DMS 273 (cell line): Measurements from ENCODE around the gene TFDP2.
"Not testable (repeated sequence)": the region's sequence is repeated elsewhere in the genome, so short reads cannot be mapped to it uniquely, and the experiment has no call there.

Experiments
- DNase-seq: peaks from one replicate; lab custom pipeline; 2025; ENCODE audit not compliant: unreplicated experiment; lab: John Stamatoyannopoulos, UW

TFDP2 gene

DNA sequence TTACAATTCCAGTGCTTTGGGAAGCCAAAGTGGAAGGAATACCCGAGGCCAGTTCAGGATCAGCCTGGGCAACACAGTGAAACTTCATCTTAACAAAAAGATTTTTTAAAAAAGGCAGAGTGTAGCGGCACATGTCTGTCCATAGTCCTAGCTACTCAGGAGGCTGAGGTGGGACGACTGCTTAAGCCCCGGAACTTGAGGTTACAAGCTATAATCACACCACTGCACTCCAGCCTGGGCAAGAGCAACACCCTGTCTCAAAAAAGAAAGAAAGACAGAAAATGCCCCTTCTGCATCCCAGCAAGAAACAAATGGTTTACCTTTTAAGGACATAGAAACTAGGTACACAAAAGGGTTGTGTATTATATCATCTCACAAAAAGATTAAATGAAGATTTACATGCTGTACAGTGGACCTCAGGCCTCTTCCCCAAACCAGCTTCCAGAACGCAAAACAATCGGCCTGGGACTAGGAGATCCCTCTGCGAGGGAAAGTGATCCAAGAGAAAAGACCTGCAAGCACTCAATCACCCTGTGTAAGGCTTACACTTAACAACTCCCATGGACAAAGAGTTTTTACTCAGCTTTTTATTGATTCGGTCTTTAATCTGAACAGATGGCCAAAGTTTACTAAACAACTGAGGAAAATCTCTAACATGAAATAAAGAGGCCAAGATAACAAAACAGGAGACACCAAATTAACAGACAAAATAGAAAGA is 21.2 kb downstream of the TFDP2 start:
- peak; percentile 44 for DNase-seq

DNA sequence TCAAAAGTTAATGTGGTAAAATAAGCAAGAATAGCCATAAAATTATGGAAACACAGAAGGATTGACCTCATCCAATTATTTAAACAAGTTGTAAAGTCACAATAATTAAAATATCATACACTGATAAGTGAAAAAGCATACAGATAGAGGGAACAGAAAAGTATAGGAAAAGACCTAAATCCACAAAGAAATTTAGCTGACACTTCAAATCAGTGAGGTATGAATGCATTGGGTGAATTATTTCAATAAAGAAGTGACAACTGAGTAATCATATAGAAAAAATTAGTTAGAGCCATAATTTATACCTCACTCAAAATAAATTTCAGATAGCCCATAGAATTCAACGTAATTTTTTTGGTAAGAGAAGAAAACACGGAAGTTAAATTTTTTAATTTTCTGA is 25.1 kb downstream of the TFDP2 start:
- DNase-seq, result no peak

DNA sequence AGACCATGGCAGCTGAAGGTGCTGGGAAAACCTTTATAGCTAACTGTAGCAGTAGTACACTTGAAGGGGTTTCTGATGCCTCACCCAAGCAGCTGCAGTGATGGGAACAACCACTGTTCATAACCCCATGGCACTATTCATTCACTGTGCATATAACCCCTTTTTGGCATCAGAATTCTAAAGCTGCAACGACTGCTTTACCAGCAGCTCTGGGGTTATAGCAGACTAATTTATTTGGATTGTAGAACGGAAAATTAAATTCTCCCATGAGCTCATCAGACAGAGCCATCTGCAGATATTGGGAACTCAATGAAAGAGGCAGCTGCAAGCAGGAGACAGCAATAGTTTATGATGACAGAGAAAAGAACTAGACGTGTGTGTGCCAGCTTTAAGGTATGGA is 28.6 kb downstream of the TFDP2 start:
- peak; percentile 71 for DNase-seq

DNA sequence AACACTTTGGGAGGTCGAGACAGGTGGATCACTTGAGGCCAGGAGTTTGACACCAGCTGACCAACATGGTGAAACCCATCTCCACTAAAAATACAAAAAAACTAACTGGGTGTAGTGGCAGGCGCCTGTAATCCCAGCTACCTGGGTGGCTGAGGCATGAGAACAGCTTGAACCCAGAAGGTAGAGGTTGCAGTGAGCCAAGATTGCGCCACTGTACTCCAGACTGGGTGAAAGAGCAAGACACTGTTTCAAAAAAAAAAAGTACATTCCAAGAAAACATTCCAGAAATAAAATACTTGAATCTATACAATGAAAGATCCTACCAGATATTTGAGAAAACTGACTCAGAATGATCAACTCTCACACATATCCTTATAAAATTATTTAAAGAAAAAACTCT is 30.4 kb downstream of the TFDP2 start:
- DNase-seq, result no peak

DNA sequence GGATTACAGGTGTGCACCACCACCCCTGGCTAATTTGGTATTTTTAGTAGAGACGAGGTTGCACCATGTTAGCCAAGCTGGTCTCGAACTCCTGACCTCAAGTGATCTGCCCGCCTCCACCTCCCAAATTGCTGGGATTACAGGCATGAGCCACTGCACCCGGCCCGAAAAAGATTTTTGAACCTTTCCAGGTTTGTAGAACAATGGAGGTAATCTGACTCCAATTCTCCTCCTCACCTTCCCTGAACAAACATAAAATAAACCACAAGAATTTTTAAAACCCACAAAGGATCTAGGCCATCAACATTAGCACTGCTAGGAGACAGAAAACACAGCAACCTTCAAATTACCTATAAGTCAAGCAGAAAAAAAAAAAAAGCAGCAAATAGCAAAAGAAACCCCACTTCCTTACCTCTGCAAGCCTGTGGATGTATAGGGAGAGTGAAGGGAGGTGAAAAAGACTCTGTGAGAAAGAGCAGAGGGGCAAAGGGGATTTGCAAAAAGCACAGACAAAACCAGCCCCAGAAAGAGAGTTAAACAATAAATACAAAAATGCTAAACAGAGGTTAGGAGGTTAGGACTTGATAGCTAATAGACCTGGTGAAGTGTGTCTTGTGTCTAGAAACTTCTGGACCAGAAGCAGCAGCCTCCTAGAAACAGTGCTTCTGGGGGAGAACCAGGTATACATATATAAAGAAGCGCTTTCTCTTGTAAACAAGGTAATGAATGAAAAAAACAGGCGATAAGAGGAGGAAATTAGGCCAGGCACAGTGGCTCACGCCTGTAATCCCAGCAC is 32.1 kb downstream of the TFDP2 start:
- DNase-seq, result no peak

DNA sequence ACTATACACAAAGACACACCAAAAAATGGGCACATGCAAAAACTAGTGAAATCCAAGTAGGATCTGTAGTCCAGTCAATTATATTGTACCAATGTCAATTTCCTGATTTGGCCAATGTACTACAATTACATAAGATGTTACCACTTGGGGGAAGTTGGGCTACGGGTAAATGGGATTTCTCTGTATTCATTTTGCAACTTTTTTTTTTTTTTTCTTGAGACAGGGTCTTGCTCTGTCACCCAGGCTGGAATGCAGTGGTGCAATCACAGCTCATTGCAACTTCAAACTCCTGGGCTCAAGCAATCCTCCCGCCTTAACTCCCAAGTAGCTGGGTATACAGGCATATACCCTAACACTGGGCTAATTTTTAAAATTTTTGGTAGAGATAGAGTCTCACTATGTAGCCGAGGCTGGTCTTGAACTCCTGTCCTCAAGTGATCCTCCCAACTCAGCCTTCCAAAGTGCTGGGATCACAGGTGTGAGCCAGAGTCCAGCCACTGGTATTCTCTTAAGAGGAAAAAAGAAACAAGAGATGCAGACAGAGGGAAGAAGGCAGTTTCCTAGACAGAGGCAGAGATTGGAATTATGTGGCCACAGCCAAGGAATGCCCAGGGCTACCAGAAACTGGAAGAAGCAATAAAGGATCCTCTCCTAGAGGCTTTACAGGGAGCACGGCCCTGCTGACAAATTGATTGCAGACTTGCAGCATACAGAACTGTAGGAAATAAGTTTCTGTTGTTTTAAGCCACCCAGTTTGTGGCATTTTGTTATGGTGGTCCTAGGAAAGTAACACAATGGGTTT is 33.3 kb downstream of the TFDP2 start:
- DNase-seq, result no peak

DNA sequence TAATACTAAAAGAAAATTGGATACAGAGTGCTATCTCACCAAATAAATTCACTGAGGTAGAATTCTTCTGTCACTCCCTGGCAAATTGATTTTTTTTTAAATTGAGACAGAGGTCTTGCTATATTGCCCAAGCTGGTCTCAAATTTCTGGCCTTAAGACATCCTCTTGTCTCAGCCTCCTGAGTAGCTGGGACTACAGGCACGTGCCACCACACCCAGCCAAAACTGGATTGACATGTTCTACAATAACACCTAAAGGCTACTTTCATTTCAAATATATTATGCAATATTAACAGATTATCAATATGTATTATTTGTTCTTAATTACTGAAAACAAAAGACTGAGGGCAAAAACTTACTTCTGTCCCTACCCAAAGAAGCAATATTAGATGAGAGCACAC is 36.7 kb downstream of the TFDP2 start:
- no peak for DNase-seq

DNA sequence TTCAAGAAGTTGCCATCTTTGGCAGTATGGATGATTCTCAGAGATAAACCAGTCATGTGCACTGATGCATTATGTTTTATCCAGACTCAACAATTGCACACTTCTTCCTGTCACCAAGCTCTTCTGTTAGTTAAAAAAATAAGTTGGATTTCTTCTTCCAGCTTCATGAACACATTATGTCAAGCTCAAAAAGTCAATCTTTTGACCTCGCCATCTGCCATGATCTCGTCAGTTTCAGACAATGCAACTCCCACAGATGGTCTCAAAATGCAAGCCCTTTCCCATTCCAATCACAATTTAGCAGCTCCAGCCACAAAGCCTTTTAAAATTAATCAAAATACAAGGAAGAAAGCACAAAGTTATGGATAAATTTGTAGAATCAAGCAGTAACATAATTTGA is 42.8 kb downstream of the TFDP2 start:
- peak; percentile 94 for DNase-seq

DNA sequence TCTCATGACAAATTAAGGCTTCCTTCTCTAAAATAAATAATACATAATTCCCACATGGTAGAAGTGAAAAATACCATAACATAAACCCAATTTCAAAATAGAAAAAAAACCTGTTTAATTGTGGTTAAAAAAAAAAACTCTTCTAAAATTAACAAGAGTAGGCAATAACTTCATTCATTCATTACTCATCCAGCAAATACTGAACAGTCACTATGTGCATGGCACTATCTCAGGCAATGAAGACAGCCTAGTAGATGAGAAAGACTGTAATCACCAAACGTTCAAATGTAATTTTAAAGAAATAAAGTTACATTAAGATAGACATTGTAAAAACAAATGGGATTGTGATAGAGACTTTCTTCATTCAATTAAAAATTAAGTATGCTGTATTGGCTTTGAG is 43.4 kb downstream of the TFDP2 start:
- no peak for DNase-seq

DNA sequence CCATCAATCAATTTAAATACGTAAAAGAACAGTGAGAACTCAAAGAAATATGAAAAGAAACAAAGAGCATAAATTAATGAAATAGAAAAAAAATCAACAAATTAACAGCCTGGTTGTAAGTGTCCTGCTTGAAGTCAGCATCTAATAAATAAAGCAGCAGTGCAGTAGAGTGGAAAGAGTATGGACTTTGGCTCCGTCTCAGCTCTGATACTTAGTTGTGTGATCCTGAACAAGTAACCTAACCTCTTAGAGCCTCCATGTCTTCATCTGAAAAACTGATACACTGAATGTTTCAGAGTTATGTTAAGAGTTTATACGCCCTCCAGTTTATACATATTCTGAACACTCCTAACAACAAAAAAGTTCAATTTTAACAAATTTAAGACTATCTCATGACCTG is 44.6 kb downstream of the TFDP2 start:
- DNase-seq, result peak; percentile 61

DNA sequence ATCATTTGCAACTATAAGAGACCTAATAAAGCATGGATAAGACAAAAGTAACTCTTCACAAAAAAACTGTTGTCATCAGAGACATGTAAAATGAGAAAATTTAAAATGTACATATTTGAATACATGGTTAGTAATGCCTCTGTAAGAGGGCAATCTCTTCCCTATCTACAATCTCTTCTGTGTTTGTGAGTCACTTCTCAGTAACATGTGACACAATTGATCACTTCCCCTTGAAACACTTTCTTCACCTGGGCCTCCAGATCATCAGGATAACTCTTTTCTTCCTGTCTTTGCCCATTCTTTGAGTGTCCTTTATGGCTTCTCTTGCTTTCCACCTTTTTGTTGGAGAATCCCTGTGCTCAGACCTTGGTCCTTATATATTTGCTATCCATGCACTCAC is 50.4 kb downstream of the TFDP2 start:
- DNase-seq, result no peak

DNA sequence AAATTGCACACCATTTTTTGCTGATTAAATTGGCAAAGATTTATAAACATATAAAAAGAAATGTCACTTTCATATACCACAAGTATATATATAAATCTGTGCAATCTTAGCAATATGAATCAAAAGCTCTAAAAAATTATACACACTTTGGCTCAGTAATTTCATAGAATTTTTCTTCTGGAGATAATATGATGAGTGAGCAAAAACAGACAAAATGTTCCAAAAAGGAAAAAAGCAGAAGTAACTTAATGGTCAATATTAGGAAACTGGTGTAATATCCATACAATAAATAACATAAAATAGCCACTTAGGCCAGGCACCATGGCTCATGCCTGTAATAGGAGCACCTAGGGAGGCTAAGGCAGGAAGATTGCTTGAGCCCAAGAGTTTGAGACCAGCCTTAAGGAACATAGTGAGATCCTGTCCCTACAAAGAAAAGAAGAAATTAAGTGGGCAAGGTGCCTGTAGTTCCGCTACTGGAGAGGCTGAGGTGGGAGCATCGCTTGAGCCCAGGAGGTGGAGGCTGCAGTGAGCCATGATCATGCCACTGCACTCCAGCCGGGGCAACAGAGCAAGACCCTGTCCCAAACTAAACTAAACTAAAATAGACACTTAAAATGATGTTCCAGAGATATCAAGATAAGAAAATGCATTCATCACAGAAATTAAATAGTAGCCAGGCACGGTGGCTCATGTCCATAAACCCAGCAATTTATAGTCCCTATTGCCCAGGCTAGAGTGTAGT is 52.1 kb downstream of the TFDP2 start:
- DNase-seq, result no peak

DNA sequence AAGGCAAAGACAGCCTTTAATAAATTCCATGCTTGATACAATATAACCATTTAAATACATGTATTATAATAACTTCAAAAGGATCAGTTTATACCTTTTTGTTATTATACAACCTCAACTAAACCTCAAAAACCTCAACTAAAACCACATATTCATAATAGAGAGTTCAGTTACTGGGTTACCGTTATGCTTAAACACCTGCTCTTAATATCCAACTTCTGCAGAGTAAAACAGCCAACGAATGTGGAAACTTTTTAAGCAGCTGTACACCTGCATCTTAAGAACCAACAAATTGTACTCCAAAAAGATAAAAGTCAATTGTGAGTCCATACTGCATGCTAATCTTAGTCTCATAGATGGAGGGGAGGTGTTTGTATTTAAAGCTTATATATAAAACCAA is 53.5 kb downstream of the TFDP2 start:
- no peak for DNase-seq

DNA sequence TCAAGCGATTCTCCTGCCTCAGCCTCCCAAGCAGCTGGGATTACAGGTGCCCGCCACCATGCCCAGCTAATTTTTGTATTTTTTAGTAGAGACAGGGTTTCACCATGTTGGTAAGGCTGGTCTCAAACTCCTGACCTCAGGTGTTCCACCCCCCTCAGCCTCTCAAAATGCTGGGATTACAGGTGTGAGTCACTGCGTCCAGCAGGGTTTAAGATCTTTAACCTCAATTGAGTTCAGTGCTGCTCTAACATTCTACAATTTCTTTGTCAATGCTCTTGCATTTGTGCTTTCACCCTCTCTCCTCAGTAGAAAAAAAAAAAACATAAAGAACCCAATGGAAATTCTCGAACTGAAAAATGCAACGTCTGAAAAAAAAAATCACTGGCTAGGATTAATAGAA is 60.4 kb downstream of the TFDP2 start:
- DNase-seq, result not testable (repeated sequence)

DNA sequence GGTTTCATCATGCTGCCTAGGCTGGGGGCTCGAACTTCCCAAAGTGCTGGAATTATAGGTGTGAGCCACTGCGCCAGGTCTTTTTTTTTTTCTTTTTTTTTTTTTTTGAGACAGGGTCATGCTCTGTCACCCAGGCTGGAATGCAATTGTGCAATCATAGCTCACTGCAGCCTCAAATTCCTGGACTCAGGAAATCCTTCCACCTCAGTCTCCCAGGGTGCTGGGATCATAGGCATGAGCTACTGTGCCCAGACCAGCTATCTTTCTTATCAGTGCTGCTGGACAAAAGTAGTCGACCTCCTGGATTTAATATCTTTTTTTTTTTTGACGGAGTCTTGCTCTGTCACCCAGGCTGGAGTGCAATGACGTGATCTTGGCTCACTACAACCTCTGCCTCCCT is 60.8 kb downstream of the TFDP2 start:
- no peak for DNase-seq

DNA sequence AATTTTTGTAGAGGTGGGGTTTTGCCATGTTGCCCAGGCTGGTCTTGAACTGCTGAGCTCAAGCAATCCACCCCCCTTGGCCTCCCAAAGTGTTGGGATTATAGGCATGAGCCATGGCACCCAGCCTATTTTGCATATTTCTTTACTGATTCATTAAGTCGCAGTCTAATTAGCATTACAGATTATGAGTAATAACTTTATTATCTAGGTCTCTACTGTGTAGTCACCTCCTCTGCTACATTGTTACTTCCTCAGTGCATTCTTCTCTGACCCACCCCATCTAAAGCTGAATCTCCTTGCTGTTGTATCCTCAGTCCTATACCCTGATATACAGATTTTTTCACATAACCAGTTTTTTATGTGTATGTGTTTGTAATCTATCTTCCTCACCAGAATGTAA is 61.7 kb downstream of the TFDP2 start:
- DNase-seq, result no peak

DNA sequence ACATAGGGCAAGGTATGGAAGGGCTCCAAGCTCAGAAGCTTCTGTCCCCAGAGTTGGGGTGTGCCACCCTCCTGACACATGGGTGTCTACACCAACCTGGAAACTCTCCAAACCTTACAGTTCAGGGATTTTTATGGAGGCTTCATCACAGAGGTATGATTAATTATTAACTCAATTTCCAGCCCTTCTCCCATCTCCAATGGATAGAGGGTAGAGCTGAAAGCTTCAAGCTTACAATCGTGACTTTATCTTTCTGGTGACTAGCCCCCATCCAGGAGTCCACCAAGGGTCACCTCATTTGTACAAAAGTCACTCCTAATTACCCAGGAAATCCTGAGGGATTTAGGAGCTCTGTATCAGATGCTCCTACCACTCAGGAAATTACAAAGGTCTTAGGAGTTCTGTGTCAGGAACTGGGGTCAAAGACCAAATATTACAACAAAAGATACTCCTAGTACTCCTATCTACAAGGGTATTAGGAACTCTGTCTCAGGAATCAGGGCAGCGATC is 62.7 kb downstream of the TFDP2 start:
- no peak for DNase-seq

DNA sequence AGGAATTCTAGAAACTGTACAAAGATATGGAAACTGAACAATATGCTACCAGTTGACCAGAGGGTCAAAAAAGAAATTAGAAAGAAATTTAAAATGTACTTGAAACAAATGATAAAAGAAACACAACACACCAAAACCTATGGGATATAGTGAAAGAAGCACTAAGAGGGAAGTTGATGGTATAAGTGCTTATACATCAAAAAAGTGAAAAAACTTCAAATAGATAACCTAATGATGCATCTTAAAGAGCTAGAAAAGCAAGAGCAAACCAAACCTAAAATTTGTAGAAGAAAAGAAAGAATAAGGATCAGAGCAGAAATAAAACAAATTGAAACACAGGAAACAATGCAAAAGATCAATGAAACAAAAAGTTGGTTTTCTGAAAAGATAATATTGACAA is 68.2 kb downstream of the TFDP2 start:
- no peak for DNase-seq

DNA sequence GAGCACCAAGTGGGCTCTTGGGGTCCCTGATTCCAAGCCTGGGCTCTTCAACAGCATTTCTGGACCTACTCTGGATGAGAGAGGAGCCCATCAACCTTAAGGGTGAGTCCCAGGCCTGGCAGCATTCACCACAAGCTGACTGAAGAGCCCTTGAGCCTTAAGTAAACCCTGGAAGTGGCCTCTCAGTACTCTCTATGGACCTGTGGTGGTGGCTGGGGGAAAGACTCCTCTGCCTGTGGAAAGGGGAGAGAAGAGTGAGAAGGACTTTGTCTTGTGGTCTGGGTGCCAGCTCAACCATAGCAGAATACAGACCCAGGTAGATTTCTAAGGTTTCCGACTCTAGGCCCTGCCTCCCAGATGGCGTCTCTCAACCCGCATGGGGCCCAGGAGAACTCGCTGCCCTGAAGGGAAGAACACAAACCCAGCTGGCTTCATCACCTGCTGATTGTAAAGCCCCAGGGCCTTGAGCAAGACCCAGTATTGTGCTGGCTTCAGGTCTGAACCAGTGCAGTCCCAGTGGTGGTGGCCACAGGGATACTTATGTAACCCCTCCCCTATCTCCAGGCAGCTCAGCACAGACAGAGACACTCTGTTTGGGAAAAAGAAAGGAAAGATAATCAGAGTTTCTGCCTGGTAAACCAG is 71.4 kb downstream of the TFDP2 start:
- no peak for DNase-seq

DNA sequence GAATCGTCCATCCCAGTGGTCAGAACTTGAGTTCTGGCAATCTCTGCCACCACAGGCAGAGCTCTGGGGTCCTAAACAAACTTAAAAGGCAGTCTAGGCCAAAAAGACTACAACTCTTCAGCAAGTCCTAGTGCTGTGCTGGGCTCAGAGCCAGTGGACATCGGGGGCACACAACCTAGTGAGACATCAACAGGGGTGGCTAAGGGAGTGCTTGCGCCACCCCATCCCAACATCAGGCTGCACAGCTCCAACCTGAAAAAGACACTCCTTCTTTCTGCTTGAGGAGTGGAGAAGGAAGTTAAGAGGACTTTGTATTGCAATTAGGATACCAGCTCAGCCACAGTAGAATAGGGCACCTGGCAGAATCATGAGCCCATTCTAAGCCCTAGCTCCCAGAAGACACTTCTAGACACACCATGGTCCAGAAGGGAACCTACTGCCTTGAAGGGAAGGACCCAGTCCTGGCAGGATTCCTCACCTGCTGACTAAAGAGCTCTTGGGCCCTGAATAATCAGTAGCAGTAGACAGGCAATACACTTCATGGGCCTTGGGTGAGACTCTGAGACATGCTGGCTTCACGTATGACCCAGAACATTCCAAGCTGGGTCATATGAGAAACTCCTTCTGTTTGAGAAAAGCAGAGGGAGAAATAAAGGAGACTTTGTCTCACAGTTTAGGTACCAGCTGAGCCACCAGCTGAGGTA is 72.0 kb downstream of the TFDP2 start:
- no peak for DNase-seq
